ENCODE data around the gene CCR5. TPM values are rescaled to one million over a fixed set of nuclear protein-coding genes. Genes with fewer than 3 reads are reported as not detected.

CCR5 gene
- total RNA-seq, 4 donors from 2014 or later = 1.1 to 3.7 (median 1.4) TPM; not detected in 1

- Histone ChIP-seq H3K27ac (no peak overlapping the region), H3K27me3 (no peaks in the 10 kb centered on the region), H3K9me3 (no peaks in the 10 kb centered on the region), H3K4me1 (peaks cover 0 to 8% (median 0%) of the 10 kb centered on the region in 4 donors), H3K36me3 (no peaks in the 10 kb centered on the region), H3K4me3 (no peak overlapping the region)
- intact Hi-C loops (cut with DNase I; ENCODE audit: low total_unique reads) (no loop called here), in situ Hi-C loops (cut with MboI; ENCODE audit: low pct_ligation_motif_present in 1 of 4, low pct_unique_long_range_greater_than_20kb in 1 of 4, low sequenced_read_pairs in 3 of 4) (loop anchor here (5.0 to 25.0 kb wide), 6 partner anchors 81 to 429 kb away; partner anchors contain the start of gene CXCR6 (in 2 of the 4))
- no peak for DNase-seq
- WGBS, 2 donors (ENCODE audit: low coverage in 1 of 2) = 95% methylated on average over 4 to 5 of the region's 5 CpGs
- TF ChIP-seq POLR2A (IDR thresholded peaks at IDR 0.05) (no peak), POLR2AphosphoS5 (IDR thresholded peaks at IDR 0.05) (no peak), EP300 (IDR thresholded peaks at IDR 0.05; ENCODE audit: low read depth) (no peak), CTCF (IDR thresholded peaks at IDR 0.05) (no peak)
Measured at GRCh38 chr3:46365737-46366524, 4.8 kb upstream of the CCR5 start.

DNA sequence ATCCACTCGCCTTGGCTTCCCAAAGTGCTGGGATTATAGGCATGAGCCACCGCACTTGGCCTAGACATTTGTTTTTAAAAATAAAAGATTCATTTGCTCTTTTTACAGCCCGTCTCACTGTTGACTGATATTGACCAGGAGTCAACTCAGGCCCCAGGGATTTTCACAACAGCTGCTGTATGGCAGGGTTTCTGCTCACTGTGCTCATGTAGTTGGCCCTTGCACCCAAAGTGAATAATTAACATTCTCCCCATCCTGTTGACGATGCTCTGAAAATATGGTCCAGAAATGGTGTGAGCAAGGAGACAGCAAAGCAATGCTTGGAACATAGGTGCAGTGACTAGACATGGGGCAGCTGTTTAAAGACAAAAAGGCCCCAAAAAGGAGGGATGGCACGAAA, 2.9 kb upstream of the CCR5 start:
- H3K27me3 ChIP-seq = no peaks in the 10 kb centered on the region
- H3K27ac ChIP-seq = peak overlapping the region in 2 of 4 donors; percentile 3
- intact Hi-C loops (cut with DNase I; ENCODE audit: low total_unique reads) (no loop called here), in situ Hi-C loops (cut with MboI; ENCODE audit: low pct_ligation_motif_present in 1 of 4, low pct_unique_long_range_greater_than_20kb in 1 of 4, low sequenced_read_pairs in 3 of 4) (loop anchor here (5.0 to 25.0 kb wide), 6 partner anchors 83 to 431 kb away; partner anchors contain the start of gene CXCR6 (in 2 of the 4))
- H3K4me1 ChIP-seq = no peaks in the 10 kb centered on the region
- no peaks in the 10 kb centered on the region for H3K36me3 ChIP-seq
- no peaks in the 10 kb centered on the region for H3K9me3 ChIP-seq
- 71 to 76% methylated on average over 5 of the region's 5 CpGs for WGBS, 2 donors (ENCODE audit: low coverage in 1 of 2)
- no peak for DNase-seq
- TF ChIP-seq POLR2AphosphoS5 (IDR thresholded peaks at IDR 0.05) = no peak
- TF ChIP-seq POLR2A (IDR thresholded peaks at IDR 0.05) = no peak
- no peak for TF ChIP-seq EP300 (IDR thresholded peaks at IDR 0.05; ENCODE audit: low read depth)
- no peak for TF ChIP-seq CTCF (IDR thresholded peaks at IDR 0.05)
- H3K4me3 ChIP-seq = no peak overlapping the region

DNA sequence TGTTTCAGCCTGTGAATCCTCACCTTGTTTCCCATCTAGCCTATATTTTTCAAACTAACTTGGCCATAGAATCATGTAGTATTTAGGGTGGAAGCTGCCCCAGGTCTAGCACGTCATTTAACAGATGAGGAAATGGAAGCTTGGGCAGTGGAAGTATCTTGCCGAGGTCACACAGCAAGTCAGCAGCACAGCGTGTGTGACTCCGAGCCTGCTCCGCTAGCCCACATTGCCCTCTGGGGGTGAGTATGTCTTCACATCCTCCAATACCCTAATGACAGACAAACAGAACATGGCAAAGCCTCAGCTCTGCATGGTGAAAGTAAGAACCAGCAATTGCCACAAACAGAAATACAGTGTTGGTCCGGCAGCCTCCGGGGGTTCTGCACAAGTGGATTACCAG, 2.2 kb upstream of the CCR5 start:
- in situ Hi-C loops (cut with MboI; ENCODE audit: low pct_ligation_motif_present in 1 of 4, low pct_unique_long_range_greater_than_20kb in 1 of 4, low sequenced_read_pairs in 3 of 4) = loop anchor here (5.0 to 25.0 kb wide), 6 partner anchors 84 to 431 kb away; partner anchors contain the start of gene CXCR6 (in 2 of the 4)
- H3K27ac ChIP-seq = peak overlapping the region in 3 of 4 donors; percentile 17 to 56 (median 36)
- intact Hi-C loops (cut with DNase I; ENCODE audit: low total_unique reads) = no loop called here

More for the DNA sequence above, 2.2 kb upstream of the CCR5 start:
- TF ChIP-seq POLR2AphosphoS5 (IDR thresholded peaks at IDR 0.05) (no peak), POLR2A (IDR thresholded peaks at IDR 0.05) (no peak), CTCF (IDR thresholded peaks at IDR 0.05) (peak in 3 of 5 experiments; percentile 18 to 33 (median 24))
- H3K9me3 ChIP-seq = no peaks in the 10 kb centered on the region
- H3K36me3 ChIP-seq = no peaks in the 10 kb centered on the region
- no peak overlapping the region for H3K4me3 ChIP-seq
- peak; percentile 77 for DNase-seq
- H3K4me1 ChIP-seq = no peaks in the 10 kb centered on the region
- no peaks in the 10 kb centered on the region for H3K27me3 ChIP-seq
- 44 to 72% methylated on average over 2 to 7 of the region's 7 CpGs for WGBS, 2 donors (ENCODE audit: low coverage in 1 of 2)

Measured in transverse colon (tissue), 4 donors.